Endothelial cell of umbilical vein (primary cell): Measurements from ENCODE around the gene C1QTNF4. TPM values are rescaled to one million over a fixed set of nuclear protein-coding genes. Genes with fewer than 3 reads are reported as not detected.
A peak's percentile ranks its signal among the peaks of the same experiment; 100 is the strongest.

Experiments
- BruUV-seq: library from RNA; stranded (reverse); fragments of 400-500 nt; replicated peaks from 2 replicates; lab custom pipeline; 2021; lab: Mats Ljungman, UMichigan
- CTCF ChIA-PET: fragments of 300-600, 350-600 bp; sonication (Branson Sonifier 250); formaldehyde crosslinking; loops from one replicate; lab custom pipeline; 2021; ENCODE audit warnings: antibody characterized with exemption, inconsistent platforms; lab: Charles Lee
- POLR2A ChIA-PET: fragments of 300-600, 350-600 bp; sonication (Branson Sonifier 250); formaldehyde crosslinking; loops from one replicate; lab custom pipeline; 2021; ENCODE audit warnings: antibody characterized with exemption, inconsistent platforms; lab: Charles Lee
- DNase-seq: peaks from one replicate; pipeline ENCODE4 v3.0.0-alpha.2; 2011; ENCODE audit warnings: low read depth, low spot score
- FAIRE-seq: peaks from 2 replicates; lab custom pipeline; 2011; peaks lifted over from hg19 to GRCh38; lab: Jason Lieb, UNC
- H2AFZ ChIP-seq: 2 replicates; pipeline ENCODE4 v1.6.0; 2012; ENCODE audit warnings: low read depth, low read length, control low read depth, inconsistent platforms
- H3K27ac ChIP-seq: 2 replicates; pipeline ENCODE4 v1.5.1; 2011; ENCODE audit warnings: low read depth, mild to moderate bottlenecking, control low read depth, low read length, moderate library complexity; ENCODE audit not compliant: insufficient read depth
- H3K27me3 ChIP-seq, 2 experiments: 2 replicates each; pipeline versions ENCODE4 v1.6.0 to v1.6.1; 2011; ENCODE audit warnings: low read length in 2 of 2, mixed read lengths in 1 of 2; ENCODE audit not compliant: control insufficient read depth in 2 of 2, insufficient read depth in 2 of 2
- H3K36me3 ChIP-seq, 2 experiments: 2 replicates in 1 of 2; 3 replicates in 1 of 2; pipeline ENCODE4 v1.5.1; 2011; ENCODE audit warnings: low read length in 2 of 2, mild to moderate bottlenecking in 1 of 2, moderate library complexity in 1 of 2; ENCODE audit not compliant: control insufficient read depth in 2 of 2, insufficient read depth in 2 of 2; ENCODE audit errors: extremely low read depth in 1 of 2
- H3K4me1 ChIP-seq: 3 replicates; pipeline ENCODE4 v1.5.1; 2011; ENCODE audit warnings: mild to moderate bottlenecking, low read length; ENCODE audit not compliant: control insufficient read depth, insufficient read depth; ENCODE audit errors: extremely low read depth
- H3K4me2 ChIP-seq: 2 replicates; pipeline ENCODE4 v1.6.1; 2011; ENCODE audit warnings: low read length, control low read depth, mixed read lengths; ENCODE audit not compliant: insufficient read depth
- H3K4me3 ChIP-seq, 3 experiments: fragments of 200-600 bp in 1 of 3; sonication (generic), shearing (Covaris generic) in 1 of 3; replicated peaks in 1 of 3; 2 replicates each; pipeline ENCODE4 v1.5.1; 2011 to 2016; ENCODE audit warnings: control low read depth in 3 of 3, low read length in 3 of 3, mild to moderate bottlenecking in 2 of 3, inconsistent platforms in 1 of 3, low read depth in 1 of 3, moderate library complexity in 1 of 3; ENCODE audit not compliant: insufficient read depth in 1 of 3
- H3K79me2 ChIP-seq: 2 replicates; pipeline ENCODE4 v1.6.0; 2012; ENCODE audit warnings: low read length, inconsistent platforms; ENCODE audit not compliant: control insufficient read depth, insufficient read depth
- H3K9ac ChIP-seq: replicated peaks from 2 replicates; pipeline ENCODE3; 2011; ENCODE audit warnings: low read length, control low read depth; ENCODE audit not compliant: insufficient read depth; ENCODE audit errors: extremely low read depth
- H3K9me1 ChIP-seq: replicated peaks from 3 replicates; pipeline ENCODE4 v1.6.0; 2011; ENCODE audit warnings: mild to moderate bottlenecking, low read length; ENCODE audit not compliant: control insufficient read depth, insufficient read depth; ENCODE audit errors: extremely low read depth
- H3K9me3 ChIP-seq: replicated peaks from 2 replicates; pipeline ENCODE4 v1.5.1; 2012; ENCODE audit warnings: low read length, inconsistent platforms; ENCODE audit not compliant: control insufficient read depth, insufficient read depth
- H4K20me1 ChIP-seq: replicated peaks from 2 replicates; pipeline ENCODE3; 2011; ENCODE audit warnings: mild to moderate bottlenecking, low read length; ENCODE audit not compliant: control insufficient read depth, insufficient read depth; ENCODE audit errors: extremely low read depth
- EZH2 ChIP-seq: IDR thresholded peaks from 2 replicates; pipeline ENCODE4 v1.6.1; 2012; ENCODE audit warnings: borderline replicate concordance, low read depth, mild to moderate bottlenecking, moderate library complexity, low read length, inconsistent platforms; ENCODE audit not compliant: severe bottlenecking
- FOS ChIP-seq: IDR thresholded peaks from 2 replicates; pipeline ENCODE4 v1.6.1; 2011; ENCODE audit warnings: mild to moderate bottlenecking, low read length, moderate library complexity, borderline replicate concordance; ENCODE audit not compliant: insufficient read depth
- GATA2 ChIP-seq: IDR thresholded peaks from 2 replicates; pipeline ENCODE4 v1.7.0; 2011; ENCODE audit warnings: low read depth, mild to moderate bottlenecking, moderate library complexity, mixed read lengths, low read length; ENCODE audit not compliant: insufficient read length, insufficient read depth
- JUN ChIP-seq: IDR thresholded peaks from 2 replicates; pipeline ENCODE4 v1.6.1; 2011; ENCODE audit warnings: borderline replicate concordance, low read depth; ENCODE audit not compliant: insufficient read length, insufficient read depth
- POLR2A ChIP-seq: IDR thresholded peaks from 2 replicates; pipeline ENCODE4 v1.6.1; 2012; ENCODE audit warnings: low read depth, mild to moderate bottlenecking, control low read depth, low read length
- POLR2AphosphoS5 ChIP-seq: IDR thresholded peaks from 2 replicates; pipeline ENCODE4 v1.6.1; 2012; ENCODE audit warnings: low read depth, mild to moderate bottlenecking, control low read depth, low read length, moderate library complexity; ENCODE audit not compliant: insufficient read depth
- dilution Hi-C: fragments of 300-500 bp; cut with MboI; formaldehyde crosslinking; loops from one replicate; pipeline ENCODE4 v1.15.0; 2019; ENCODE audit warnings: low sequenced_read_pairs; ENCODE audit not compliant: extremely low pct_ligation_motif_present
- intact Hi-C: fragments of 100-400 bp; cut with micrococcal nuclease; formaldehyde crosslinking; loops from one replicate; pipeline ENCODE4 v1.10.0; 2022
- polyA plus RNA-seq, 4 experiments: library from polyadenylated mRNA; depleted of rRNA in 3 of 4; stranded (reverse) in 3 of 4; unstranded in 1 of 4; fragments of >200 nt; gene quantifications; 2 replicates each; pipeline versions ENCODE4 v1.2.1 to v1.2.3, GENCODE V29; 2011 to 2012; ENCODE audit warnings: missing spikeins in 1 of 4
- total RNA-seq: library from RNA; stranded (reverse); gene quantifications from 2 replicates; pipeline ENCODE4 v1.2.3, GENCODE V29; 2021
- TF ChIP-seq, protein P1 (sequence below), 2 donors: IDR thresholded peaks; 1 replicate in 1 of 2; 2 replicates in 1 of 2; pipeline ENCODE4 v1.5.1; 2011; ENCODE audit warnings: low read length in 2 of 2, mild to moderate bottlenecking in 2 of 2, moderate library complexity in 2 of 2, control low read depth in 1 of 2, inconsistent platforms in 1 of 2, low read depth in 1 of 2; ENCODE audit not compliant: insufficient read depth in 1 of 2; ENCODE audit errors: extremely low read depth in 1 of 2
- TF ChIP-seq, protein P2 (sequence below): IDR thresholded peaks from 2 replicates; pipeline ENCODE4 v1.6.1; 2011; ENCODE audit not compliant: insufficient read depth, insufficient read length

The C1QTNF4 gene
- total and polyA plus RNA-seq, 2 donors (not counting 3 experiments of a cell fraction or from before 2014, with no cell fraction given) = 1.7 to 5.4 TPM

DNA sequence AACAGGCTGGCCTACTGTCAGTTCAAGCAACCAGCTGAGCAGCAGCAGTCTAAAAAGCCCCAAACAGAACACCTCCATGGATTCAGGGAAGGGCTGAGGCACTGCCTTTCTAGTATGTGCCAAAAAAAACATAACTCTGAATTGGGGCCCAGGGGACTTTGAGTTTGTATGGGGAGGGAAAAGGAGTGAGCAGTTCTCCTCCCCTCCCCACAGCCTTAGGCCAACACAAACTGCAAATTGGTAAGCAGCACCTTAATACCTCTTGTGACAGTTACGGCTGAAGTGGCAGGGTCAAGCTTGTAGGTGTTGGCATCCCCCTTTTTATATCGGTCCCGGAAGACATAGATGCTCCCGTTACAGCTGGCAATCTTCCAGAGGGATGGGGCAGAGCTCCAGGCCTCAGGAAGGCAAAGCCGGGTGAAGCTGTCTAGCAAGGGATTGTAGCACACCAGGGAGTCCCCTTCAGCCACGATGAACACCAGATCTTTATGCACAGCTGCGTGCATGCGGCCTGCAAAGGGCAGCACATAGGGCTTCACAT lies 21.4 kb downstream of the C1QTNF4 start:
- Histone ChIP-seq H3K4me3 (no peak overlapping the region), H3K27ac (no peak overlapping the region), H2AFZ (no peak overlapping the region), H3K79me2 (peaks cover 28% of the 10 kb centered on the region), H3K9ac (no peak overlapping the region), H3K4me1 (peaks cover 9% of the 10 kb centered on the region), H3K36me3 (peaks cover 8 to 17% of the 10 kb centered on the region in 2 experiments), H4K20me1 (peaks cover 3% of the 10 kb centered on the region), H3K4me2 (no peak overlapping the region), H3K27me3 (no peaks in the 10 kb centered on the region), H3K9me1 (no peaks in the 10 kb centered on the region), H3K9me3 (no peaks in the 10 kb centered on the region)
- BruUV-seq = TSS peak; percentile 2
- dilution Hi-C loops = no loop called here
- intact Hi-C loops = no loop called here
- ChIA-PET CTCF (interaction anchor here (0.8 to 0.9 kb wide), 2 partner anchors 20 to 44 kb away, joined by 3 to 5 read pairs; partner anchors contain the start of gene CELF1), POLR2A (no interaction called here)
- no peak for FAIRE-seq
- TF ChIP-seq POLR2A = peak; percentile 16
- TF ChIP-seq, protein P1, sequence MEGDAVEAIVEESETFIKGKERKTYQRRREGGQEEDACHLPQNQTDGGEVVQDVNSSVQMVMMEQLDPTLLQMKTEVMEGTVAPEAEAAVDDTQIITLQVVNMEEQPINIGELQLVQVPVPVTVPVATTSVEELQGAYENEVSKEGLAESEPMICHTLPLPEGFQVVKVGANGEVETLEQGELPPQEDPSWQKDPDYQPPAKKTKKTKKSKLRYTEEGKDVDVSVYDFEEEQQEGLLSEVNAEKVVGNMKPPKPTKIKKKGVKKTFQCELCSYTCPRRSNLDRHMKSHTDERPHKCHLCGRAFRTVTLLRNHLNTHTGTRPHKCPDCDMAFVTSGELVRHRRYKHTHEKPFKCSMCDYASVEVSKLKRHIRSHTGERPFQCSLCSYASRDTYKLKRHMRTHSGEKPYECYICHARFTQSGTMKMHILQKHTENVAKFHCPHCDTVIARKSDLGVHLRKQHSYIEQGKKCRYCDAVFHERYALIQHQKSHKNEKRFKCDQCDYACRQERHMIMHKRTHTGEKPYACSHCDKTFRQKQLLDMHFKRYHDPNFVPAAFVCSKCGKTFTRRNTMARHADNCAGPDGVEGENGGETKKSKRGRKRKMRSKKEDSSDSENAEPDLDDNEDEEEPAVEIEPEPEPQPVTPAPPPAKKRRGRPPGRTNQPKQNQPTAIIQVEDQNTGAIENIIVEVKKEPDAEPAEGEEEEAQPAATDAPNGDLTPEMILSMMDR (IDR thresholded peaks at IDR 0.05; ENCODE audit: extremely low read depth in 1 of 2, insufficient read depth in 1 of 2, low read depth in 1 of 2, low read length in 2 of 2) = no peak
- DNase-seq = no peak

DNA sequence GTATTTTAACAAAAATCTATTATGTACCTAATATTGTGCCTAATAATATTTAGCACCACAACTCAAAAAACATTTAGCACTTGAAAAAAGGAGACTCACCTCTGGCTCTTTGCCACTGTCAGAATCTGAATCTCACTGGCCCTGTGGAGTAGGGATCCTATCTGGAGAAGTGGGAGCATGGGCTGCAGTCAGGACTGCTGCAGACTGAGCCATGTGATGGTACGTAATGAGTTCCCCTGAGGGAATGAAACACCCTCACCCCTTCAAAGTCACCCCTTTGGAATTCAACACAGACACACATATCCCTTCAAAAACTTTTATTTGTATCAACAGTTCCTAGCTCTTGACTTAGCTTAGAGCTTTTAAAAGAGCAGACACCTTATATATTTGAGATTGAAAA lies 22.3 kb downstream of the C1QTNF4 start:
- H3K4me2 ChIP-seq = no peak overlapping the region
- TF ChIP-seq GATA2 = no peak
- no peak for TF ChIP-seq POLR2AphosphoS5
- TF ChIP-seq, protein P1 (IDR thresholded peaks at IDR 0.05; ENCODE audit: extremely low read depth in 1 of 2, insufficient read depth in 1 of 2, low read depth in 1 of 2, low read length in 2 of 2) = no peak
- TF ChIP-seq EZH2 = no peak
- TF ChIP-seq, protein P2, sequence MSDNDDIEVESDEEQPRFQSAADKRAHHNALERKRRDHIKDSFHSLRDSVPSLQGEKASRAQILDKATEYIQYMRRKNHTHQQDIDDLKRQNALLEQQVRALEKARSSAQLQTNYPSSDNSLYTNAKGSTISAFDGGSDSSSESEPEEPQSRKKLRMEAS = no peak
- TF ChIP-seq POLR2A = no peak
- TF ChIP-seq FOS = no peak
- no peak for TF ChIP-seq JUN
- no peak overlapping the region for H2AFZ ChIP-seq
- H3K4me3 ChIP-seq = no peak overlapping the region
- CTCF ChIA-PET = interaction anchor here (0.8 kb wide), 1 partner anchor 45 kb away, joined by 3 read pairs; no protein-coding TSS in a partner anchor
- FAIRE-seq (no peak), DNase-seq (no peak)
- peaks cover 3% of the 10 kb centered on the region for H3K4me1 ChIP-seq
- peaks cover 21% of the 10 kb centered on the region for H3K79me2 ChIP-seq
- dilution Hi-C loops (no loop called here), intact Hi-C loops (no loop called here)
- peaks cover 8 to 15% of the 10 kb centered on the region in 2 experiments for H3K36me3 ChIP-seq
- BruUV-seq = no TSS peak
- POLR2A ChIA-PET = no interaction called here
- no peaks in the 10 kb centered on the region for H3K9me3 ChIP-seq
- no peak overlapping the region for H3K9ac ChIP-seq
- no peaks in the 10 kb centered on the region for H3K9me1 ChIP-seq
- no peak overlapping the region for H3K27ac ChIP-seq
- peaks cover 3% of the 10 kb centered on the region for H4K20me1 ChIP-seq
- no peaks in the 10 kb centered on the region for H3K27me3 ChIP-seq
